Suppressor macrophage treated with lipopolysaccharide for 1 hour (primary cell): ENCODE measurements around the gene SSH2.
A peak's percentile ranks its signal among the peaks of the same experiment; 100 is the strongest.
"Not testable (repeated sequence)": the region's sequence is repeated elsewhere in the genome, so short reads cannot be mapped to it uniquely, and the experiment has no call there.

Source experiments
- DNase-seq, 3 donors: peaks; one replicate each; pipeline ENCODE4 v3.0.0-alpha.2; 2020 to 2022

SSH2 gene

GRCh38 chr17:29929533-29930408 lies at the start of gene SSH2:
TSS of gene SSH2 (minus strand) at chr17:29930228. CDS start at chr17:29930000, 228 bp downstream.
- peak; percentile 90 to 96 (median 94) for DNase-seq

- DNase-seq = no peak
Observed at GRCh38 chr17:29977836-29978235, 47.8 kb upstream of the SSH2 start.

GRCh38 chr17:29973005-29973404 lies 43.0 kb upstream of the SSH2 start:
- no peak for DNase-seq

- DNase-seq = no peak
Observed at GRCh38 chr17:29972277-29972676, 42.2 kb upstream of the SSH2 start.

GRCh38 chr17:29968271-29968670 lies 38.2 kb upstream of the SSH2 start:
- DNase-seq = peak; percentile 21 to 31 (median 30)

- no peak for DNase-seq
Observed at GRCh38 chr17:29962656-29963055, 32.6 kb upstream of the SSH2 start.

GRCh38 chr17:29959658-29960337 lies 29.8 kb upstream of the SSH2 start:
- DNase-seq = no peak

- no peak for DNase-seq
Observed at GRCh38 chr17:29958947-29959657, 29.1 kb upstream of the SSH2 start.

GRCh38 chr17:29957488-29957887 lies 27.5 kb upstream of the SSH2 start:
- not testable (repeated sequence) for DNase-seq

GRCh38 chr17:29956225-29956624 lies 26.2 kb upstream of the SSH2 start:
- peak; percentile 71 to 91 (median 85) for DNase-seq

- no peak for DNase-seq
Observed at GRCh38 chr17:29954405-29954804, 24.4 kb upstream of the SSH2 start.

GRCh38 chr17:29949696-29950095 lies 19.7 kb upstream of the SSH2 start:
- no peak for DNase-seq

GRCh38 chr17:29948448-29949215 lies 18.6 kb upstream of the SSH2 start:
- DNase-seq = peak; percentile 23 to 60 (median 60)

- no peak for DNase-seq
Observed at GRCh38 chr17:29945281-29945680, 15.3 kb upstream of the SSH2 start.

- DNase-seq = no peak
Observed at GRCh38 chr17:29941334-29941733, 11.3 kb upstream of the SSH2 start, which contains the start of gene EFCAB5. TSS of gene EFCAB5 (plus strand) at chr17:29941634. CDS start at chr17:29941797, 163 bp downstream.

- no peak for DNase-seq
Observed at GRCh38 chr17:29936724-29937123, 6.7 kb upstream of the SSH2 start.

- DNase-seq = not testable (repeated sequence)
Observed at GRCh38 chr17:29935909-29936308, 5.9 kb upstream of the SSH2 start.

GRCh38 chr17:29933379-29933778 lies 3.4 kb upstream of the SSH2 start:
- no peak for DNase-seq

- peak; percentile 81 to 87 (median 83) for DNase-seq
Observed at GRCh38 chr17:29931231-29931932, 1.4 kb upstream of the SSH2 start.

GRCh38 chr17:29930409-29931010 lies 482 bp upstream of the SSH2 start:
- no peak for DNase-seq

GRCh38 chr17:29929006-29929532 lies 959 bp downstream of the SSH2 start:
- DNase-seq = peak in 2 of 3 donors; percentile 33 to 46
